ENCODE measurements around the gene CALM3.

- TF ChIP-seq CTCF (IDR thresholded peaks at IDR 0.05; ENCODE audit: borderline replicate concordance, extremely low read depth, low read length, poor library complexity, severe bottlenecking) (no peak), EZH2 (IDR thresholded peaks at IDR 0.05; ENCODE audit: borderline replicate concordance, low read depth, low read length, severe bottlenecking) (no peak)
Measured at GRCh38 chr19:46615966-46616365, 14.8 kb downstream of the CALM3 start.
